Spleen (tissue), 11 donors: ENCODE results near the gene GLYR1. TPM values are rescaled to one million over a fixed set of nuclear protein-coding genes. Genes with fewer than 3 reads are reported as not detected.
A peak's percentile ranks its signal among the peaks of the same experiment; 100 is the strongest.

Experiments used
- DNase-seq: peaks from one replicate; pipeline ENCODE4 v3.0.0-alpha.2; 2020
- H3K27ac ChIP-seq, 8 donors: fragments of 200-600 bp; sonication (generic) in 7 of 8; 1 replicate in 4 of 8; 2 replicates in 4 of 8; pipeline versions ENCODE4 v1.5.0 to v1.8.0; 2016 to 2021; ENCODE audit warnings: inconsistent platforms in 4 of 8, mild to moderate bottlenecking in 4 of 8, moderate library complexity in 1 of 8
- H3K27me3 ChIP-seq, 7 donors: fragments of 200-600 bp; sonication (generic) in 6 of 7; replicated peaks in 1 of 7; 1 replicate in 4 of 7; 2 replicates in 3 of 7; pipeline versions ENCODE4 v1.5.0 to v1.8.0; 2016 to 2021; ENCODE audit warnings: inconsistent platforms in 3 of 7, mild to moderate bottlenecking in 1 of 7
- H3K36me3 ChIP-seq, 6 donors: fragments of 200-600 bp; sonication (generic) in 5 of 6; 1 replicate in 4 of 6; 2 replicates in 2 of 6; pipeline versions ENCODE4 v1.5.0 to v1.8.0; 2016 to 2021; ENCODE audit warnings: inconsistent platforms in 2 of 6
- H3K4me1 ChIP-seq, 6 donors: fragments of 200-600 bp; sonication (generic) in 5 of 6; 1 replicate in 3 of 6; 2 replicates in 3 of 6; pipeline versions ENCODE4 v1.5.0 to v1.8.0; 2016 to 2021; ENCODE audit warnings: inconsistent platforms in 3 of 6
- H3K4me3 ChIP-seq, 8 donors: fragments of 200-600 bp; sonication (generic) in 7 of 8; 1 replicate in 4 of 8; 2 replicates in 4 of 8; pipeline versions ENCODE4 v1.5.0 to v1.8.0; 2016 to 2021; ENCODE audit warnings: inconsistent platforms in 4 of 8, mild to moderate bottlenecking in 4 of 8, moderate library complexity in 2 of 8
- H3K9me3 ChIP-seq, 8 donors: fragments of 200-600 bp; sonication (generic) in 7 of 8; 1 replicate in 4 of 8; 2 replicates in 4 of 8; pipeline versions ENCODE4 v1.5.0 to v1.8.0; 2016 to 2021; ENCODE audit warnings: inconsistent platforms in 4 of 8
- CTCF ChIP-seq, 11 experiments: fragments of 200-600 bp in 7 of 11; fragments of 450-650 bp in 4 of 11; sonication (generic) in 4 of 11; IDR thresholded peaks in 8 of 11; conservative IDR thresholded peaks in 3 of 11; 1 replicate in 7 of 11; 2 replicates in 4 of 11; pipeline versions ENCODE4 v1.4.0 to v1.8.0; 2016 to 2021; ENCODE audit warnings: antibody characterized with exemption in 11 of 11, inconsistent platforms in 4 of 11, mild to moderate bottlenecking in 1 of 11
- POLR2A ChIP-seq, 3 donors: fragments of 450-650 bp; IDR thresholded peaks; one replicate each; pipeline ENCODE4 v1.5.1; 2017; ENCODE audit warnings: antibody characterized with exemption in 3 of 3, mild to moderate bottlenecking in 1 of 3
- POLR2AphosphoS5 ChIP-seq, 3 donors: sonication (generic); formaldehyde crosslinking; IDR thresholded peaks; one replicate each; pipeline ENCODE4 v1.5.1; 2017; ENCODE audit warnings: antibody characterized with exemption in 3 of 3
- WGBS, 5 donors: extraction: QIAGEN DNeasy Blood & Tissue Kit in 3 of 5; methylation state at CpG; one replicate each; pipeline versions ENCODE4 v1.1.5 to v1.1.7; 2013 to 2018; 5-methylcytosine and 5-hydroxymethylcytosine counted together
- intact Hi-C: fragments of 100-400 bp; cut with DNase I; formaldehyde crosslinking; loops from one replicate; pipeline ENCODE4 v1.15.0; 2023; ENCODE audit warnings: low total_unique reads
- polyA plus RNA-seq, 3 donors: library from polyadenylated mRNA; stranded (reverse); fragments of 200-250 nt; gene quantifications; one replicate each; pipeline ENCODE4 v1.2.1, GENCODE V29; 2013
- total RNA-seq, 7 donors: library from RNA; depleted of rRNA in 3 of 7; stranded (reverse); fragments of >200 nt in 3 of 7; fragmentation: NEBNext Ultra II Directional in 4 of 7; extraction: Animal tissue kit (Norgen Biotek cat#: 25700) in 4 of 7; gene quantifications; one replicate each; pipeline versions ENCODE4 v1.1.0 to v1.2.1, GENCODE V29; 2016 to 2021
- donor health status: healthy with polysubstance abuse.
- donor health status: DM: no; HTN: no; CAD: no; lungs with moderate emphysema.
- donor health status: DM: no; HTN: no; CAD: no.
- donor health status: Bipolar disorder and iron deficiency.
- donor health status: healthy.
- donor health status: DM: no; HTN: no; CAD: no.
- donor health status: DM: yes; HTN: yes; CAD: no.

The GLYR1 gene
- total and polyA plus RNA-seq, 10 donors: 26.6 to 117 (median 62.3) TPM

DNA sequence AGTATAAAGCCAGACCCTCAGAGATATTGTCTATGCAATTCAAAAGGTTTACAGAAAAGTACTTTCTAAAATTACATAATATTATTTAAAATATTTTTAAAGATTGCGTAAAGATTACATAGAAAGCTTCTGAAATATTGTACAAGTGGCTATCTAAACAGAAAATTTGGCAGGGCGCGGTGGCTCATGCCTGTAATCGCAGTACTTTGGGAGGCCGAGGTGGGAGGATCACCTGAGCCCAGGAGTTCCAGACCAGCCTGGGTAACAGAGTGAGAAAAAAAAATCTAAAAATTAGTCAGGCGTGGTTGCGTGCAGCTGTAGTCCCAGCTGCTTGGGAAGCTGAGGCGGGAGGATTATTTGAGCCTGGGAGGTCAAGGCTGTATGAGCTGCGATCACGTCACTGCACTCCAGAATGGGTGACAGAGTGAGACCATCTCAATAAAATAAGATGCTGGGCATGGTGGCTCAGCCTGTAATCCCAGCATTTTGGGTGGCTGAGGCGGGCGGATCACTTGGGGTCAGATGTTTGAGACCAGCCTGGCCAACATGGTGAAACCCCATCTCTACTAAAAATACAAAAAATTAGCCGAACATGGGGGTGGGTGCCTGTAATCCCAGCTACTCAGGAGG is 18.3 kb upstream of the GLYR1 start:
- intact Hi-C loops: no loop called here
- H3K27ac ChIP-seq: peak overlapping the region in 2 of 8 donors; percentile 62 to 90

DNA sequence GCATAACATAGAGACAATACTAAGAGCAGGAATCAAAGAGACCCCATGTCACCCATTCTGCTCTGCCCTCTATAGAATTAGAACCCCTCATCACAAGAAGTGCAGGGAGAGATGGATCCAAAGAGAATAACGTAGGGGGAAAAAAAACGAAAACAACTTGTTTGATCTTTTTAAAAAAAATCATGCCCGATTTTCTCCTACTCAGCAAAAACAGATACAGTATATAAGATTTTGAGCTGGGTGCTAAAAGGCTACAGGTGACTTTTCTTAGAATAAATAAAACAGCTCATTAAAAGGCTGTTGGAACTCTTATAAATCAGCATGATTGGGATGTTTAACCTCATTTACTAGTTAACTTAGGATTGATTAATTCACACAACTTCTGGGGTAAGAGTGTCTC is 17.6 kb upstream of the GLYR1 start:
- H3K36me3 ChIP-seq: peaks cover 0 to 99% (median 53%) of the 10 kb centered on the region in 6 donors
- WGBS, 5 donors: 78 to 92% (median 83%) methylated on average over 3 of the region's 3 CpGs

More for the DNA sequence above, 18.3 kb upstream of the GLYR1 start:
- H3K36me3 ChIP-seq: peaks cover 0 to 99% (median 53%) of the 10 kb centered on the region in 6 donors
- no peaks in the 10 kb centered on the region for H3K27me3 ChIP-seq
- no peaks in the 10 kb centered on the region for H3K9me3 ChIP-seq
- H3K4me3 ChIP-seq: no peak overlapping the region
- TF ChIP-seq POLR2A (IDR thresholded peaks at IDR 0.05): no peak
- peaks cover 0 to 83% (median 33%) of the 10 kb centered on the region in 6 donors for H3K4me1 ChIP-seq
- 79 to 95% (median 89%) methylated on average over 13 of the region's 13 CpGs for WGBS, 5 donors
- DNase-seq: no peak

GRCh38 chr16:4862639-4863038 is 15.6 kb upstream of the GLYR1 start:
- WGBS, 5 donors: 49 to 85% (median 68%) methylated on average over 5 of the region's 5 CpGs
- Histone ChIP-seq H3K27ac (peak overlapping the region in 7 of 8 donors; percentile 49 to 90 (median 76)), H3K27me3 (no peaks in the 10 kb centered on the region), H3K4me1 (peaks cover 0 to 90% (median 44%) of the 10 kb centered on the region in 6 donors), H3K4me3 (peak overlapping the region in 1 of 8 donors; percentile 41), H3K9me3 (no peaks in the 10 kb centered on the region), H3K36me3 (peaks cover 0 to 99% (median 59%) of the 10 kb centered on the region in 6 donors)
- DNase-seq: no peak
- TF ChIP-seq POLR2A (IDR thresholded peaks at IDR 0.05) (no peak), POLR2AphosphoS5 (IDR thresholded peaks at IDR 0.05) (peak in 1 of 3 donors; percentile 73)
- intact Hi-C loops: no loop called here

More for the DNA sequence above, 17.6 kb upstream of the GLYR1 start:
- no peaks in the 10 kb centered on the region for H3K27me3 ChIP-seq
- DNase-seq: no peak
- intact Hi-C loops: no loop called here
- H3K4me1 ChIP-seq: peaks cover 0 to 89% (median 35%) of the 10 kb centered on the region in 6 donors
- peak overlapping the region in 5 of 8 donors; percentile 61 to 90 (median 76) for H3K27ac ChIP-seq
- no peaks in the 10 kb centered on the region for H3K9me3 ChIP-seq
- peak overlapping the region in 1 of 8 donors; percentile 13 for H3K4me3 ChIP-seq
- TF ChIP-seq POLR2AphosphoS5 (IDR thresholded peaks at IDR 0.05) (no peak), CTCF (IDR thresholded peaks at IDR 0.05 in 8 of 11, conservative IDR thresholded peaks at IDR 0.05 in 3 of 11) (no peak), POLR2A (IDR thresholded peaks at IDR 0.05) (no peak)

DNA sequence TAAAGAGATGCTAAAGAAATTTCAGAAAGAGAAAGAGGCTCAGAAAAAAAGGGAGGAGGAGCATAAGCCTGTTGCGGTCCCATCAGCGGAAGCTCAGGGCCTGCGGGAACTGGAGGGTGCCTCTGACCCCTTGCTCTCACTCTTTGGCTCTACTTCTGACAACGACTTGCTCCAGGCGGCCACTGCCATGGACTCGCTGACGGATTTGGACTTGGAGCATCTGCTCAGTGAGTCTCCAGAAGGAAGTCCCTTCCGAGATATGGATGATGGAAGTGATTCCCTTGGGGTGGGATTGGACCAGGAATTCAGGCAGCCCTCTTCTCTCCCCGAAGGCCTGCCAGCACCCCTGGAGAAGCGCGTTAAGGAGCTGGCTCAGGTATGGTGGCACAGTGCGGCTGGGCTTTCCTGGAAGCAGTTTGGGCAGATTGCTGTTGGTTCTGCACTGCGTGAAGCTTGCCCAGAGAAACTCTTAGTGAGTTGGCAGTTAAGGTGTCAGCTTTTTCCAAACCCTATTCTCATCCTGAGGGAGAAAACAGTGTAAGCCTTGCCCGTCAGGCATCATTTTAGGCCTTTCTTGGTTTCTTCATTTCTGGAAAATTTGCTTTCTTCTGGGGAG is 13.7 kb upstream of the GLYR1 start:
- 88 to 91% (median 90%) methylated on average over 14 of the region's 14 CpGs for whole genome bisulfite sequencing, 5 donors
- DNase-seq: no peak
- Histone ChIP-seq H3K4me3 (no peak overlapping the region), H3K36me3 (peaks cover 0 to 100% (median 70%) of the 10 kb centered on the region in 6 donors), H3K27ac (peak overlapping the region; percentile 45 to 90 (median 76)), H3K9me3 (no peaks in the 10 kb centered on the region), H3K27me3 (no peaks in the 10 kb centered on the region), H3K4me1 (peaks cover 0 to 87% (median 46%) of the 10 kb centered on the region in 6 donors)
- intact Hi-C loops: no loop called here
- TF ChIP-seq CTCF (IDR thresholded peaks at IDR 0.05 in 8 of 11, conservative IDR thresholded peaks at IDR 0.05 in 3 of 11): no peak
- TF ChIP-seq POLR2A (IDR thresholded peaks at IDR 0.05): no peak
- TF ChIP-seq POLR2AphosphoS5 (IDR thresholded peaks at IDR 0.05): no peak

- intact Hi-C loops: no loop called here
- Histone ChIP-seq H3K36me3 (peaks cover 0 to 100% (median 79%) of the 10 kb centered on the region in 6 donors), H3K9me3 (no peaks in the 10 kb centered on the region), H3K4me1 (peaks cover 0 to 89% (median 47%) of the 10 kb centered on the region in 6 donors), H3K27me3 (no peaks in the 10 kb centered on the region), H3K4me3 (no peak overlapping the region), H3K27ac (peak overlapping the region; percentile 45 to 90 (median 76))
- TF ChIP-seq POLR2AphosphoS5 (IDR thresholded peaks at IDR 0.05) (peak; percentile 47 to 74 (median 57)), CTCF (IDR thresholded peaks at IDR 0.05 in 8 of 11, conservative IDR thresholded peaks at IDR 0.05 in 3 of 11) (no peak), POLR2A (IDR thresholded peaks at IDR 0.05) (no peak)
- no peak for DNase-seq
- WGBS, 5 donors: 67 to 85% (median 81%) methylated on average over 10 of the region's 10 CpGs
Observed at GRCh38 chr16:4859900-4860255, 12.8 kb upstream of the GLYR1 start.
